ENCODE results near the gene PLCXD3.

Gene PLCXD3

DNA sequence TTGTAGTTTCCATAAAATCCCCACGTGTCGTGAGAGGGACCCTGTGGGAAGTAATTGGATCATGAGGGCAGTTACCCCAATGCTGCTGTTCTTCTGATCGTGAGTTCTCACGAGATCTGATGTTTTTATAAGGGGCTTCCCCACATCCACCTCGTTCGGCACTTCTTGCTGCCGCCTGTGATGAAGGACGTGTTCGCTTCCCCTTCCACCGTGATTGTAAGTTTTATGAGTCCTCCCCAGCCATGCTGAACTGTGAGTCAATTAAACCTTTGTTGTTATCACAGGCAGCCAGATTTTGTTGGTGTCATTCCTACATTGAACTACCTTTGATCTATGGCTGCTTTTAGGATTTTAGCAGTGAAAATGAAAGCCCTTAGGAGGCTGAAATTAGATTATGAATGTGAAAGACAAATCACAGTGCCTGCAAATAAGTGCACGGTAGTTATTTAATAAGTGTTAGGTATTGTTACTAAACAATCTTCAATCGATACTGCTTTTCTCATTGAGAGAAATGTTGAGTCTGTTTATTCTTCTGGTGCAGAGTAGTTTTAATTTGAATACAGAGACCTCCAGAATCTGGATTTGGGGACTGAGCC is 229.1 kb downstream of the PLCXD3 start:
- TF ChIP-seq TOX (CRISPR knock-in tag; IDR thresholded peaks at IDR 0.05; ENCODE audit: borderline replicate concordance) (no peak), ESRRG (CRISPR knock-in tag; IDR thresholded peaks at IDR 0.05) (no peak), ZC3H10 (CRISPR knock-in tag; IDR thresholded peaks at IDR 0.05) (no peak), PPARA (CRISPR knock-in tag; IDR thresholded peaks at IDR 0.05; ENCODE audit: borderline replicate concordance) (no peak), ZNF70 (CRISPR knock-in tag; IDR thresholded peaks at IDR 0.05) (no peak), TCF4 (CRISPR knock-in tag; IDR thresholded peaks at IDR 0.05; ENCODE audit: borderline replicate concordance) (no peak), SNAI2 (CRISPR knock-in tag; IDR thresholded peaks at IDR 0.05) (no peak), CSRNP3 (CRISPR knock-in tag; IDR thresholded peaks at IDR 0.05) (no peak), PATZ1 (CRISPR knock-in tag; IDR thresholded peaks at IDR 0.05; ENCODE audit: borderline replicate concordance) (no peak), ZNF8 (CRISPR knock-in tag; IDR thresholded peaks at IDR 0.05) (no peak), OSR1 (CRISPR knock-in tag; IDR thresholded peaks at IDR 0.05) (no peak), CSDC2 (CRISPR knock-in tag; IDR thresholded peaks at IDR 0.05) (no peak)
- TF ChIP-seq, protein P1, sequence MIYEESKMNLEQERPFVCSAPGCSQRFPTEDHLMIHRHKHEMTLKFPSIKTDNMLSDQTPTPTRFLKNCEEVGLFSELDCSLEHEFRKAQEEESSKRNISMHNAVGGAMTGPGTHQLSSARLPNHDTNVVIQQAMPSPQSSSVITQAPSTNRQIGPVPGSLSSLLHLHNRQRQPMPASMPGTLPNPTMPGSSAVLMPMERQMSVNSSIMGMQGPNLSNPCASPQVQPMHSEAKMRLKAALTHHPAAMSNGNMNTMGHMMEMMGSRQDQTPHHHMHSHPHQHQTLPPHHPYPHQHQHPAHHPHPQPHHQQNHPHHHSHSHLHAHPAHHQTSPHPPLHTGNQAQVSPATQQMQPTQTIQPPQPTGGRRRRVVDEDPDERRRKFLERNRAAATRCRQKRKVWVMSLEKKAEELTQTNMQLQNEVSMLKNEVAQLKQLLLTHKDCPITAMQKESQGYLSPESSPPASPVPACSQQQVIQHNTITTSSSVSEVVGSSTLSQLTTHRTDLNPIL (CRISPR knock-in tag; IDR thresholded peaks at IDR 0.05; ENCODE audit: low read depth), result no peak
- no peak for ATAC-seq

- no peak for TF ChIP-seq TOX (CRISPR knock-in tag; IDR thresholded peaks at IDR 0.05; ENCODE audit: borderline replicate concordance)
- TF ChIP-seq ZFP30 (CRISPR knock-in tag; IDR thresholded peaks at IDR 0.05), result no peak
- TF ChIP-seq RARB (CRISPR knock-in tag; IDR thresholded peaks at IDR 0.05), result no peak
- TF ChIP-seq ISL1 (CRISPR knock-in tag; IDR thresholded peaks at IDR 0.05), result no peak
- no peak for TF ChIP-seq ZFP3 (CRISPR knock-in tag; IDR thresholded peaks at IDR 0.05)
- no peak for TF ChIP-seq PATZ1 (CRISPR knock-in tag; IDR thresholded peaks at IDR 0.05; ENCODE audit: borderline replicate concordance)
- no peak for TF ChIP-seq ARNTL (CRISPR knock-in tag; IDR thresholded peaks at IDR 0.05; ENCODE audit: borderline replicate concordance, low read depth)
- no peak for TF ChIP-seq TSHZ2 (CRISPR knock-in tag; IDR thresholded peaks at IDR 0.05)
- no peak for TF ChIP-seq ZNF8 (CRISPR knock-in tag; IDR thresholded peaks at IDR 0.05)
- TF ChIP-seq, protein P2, sequence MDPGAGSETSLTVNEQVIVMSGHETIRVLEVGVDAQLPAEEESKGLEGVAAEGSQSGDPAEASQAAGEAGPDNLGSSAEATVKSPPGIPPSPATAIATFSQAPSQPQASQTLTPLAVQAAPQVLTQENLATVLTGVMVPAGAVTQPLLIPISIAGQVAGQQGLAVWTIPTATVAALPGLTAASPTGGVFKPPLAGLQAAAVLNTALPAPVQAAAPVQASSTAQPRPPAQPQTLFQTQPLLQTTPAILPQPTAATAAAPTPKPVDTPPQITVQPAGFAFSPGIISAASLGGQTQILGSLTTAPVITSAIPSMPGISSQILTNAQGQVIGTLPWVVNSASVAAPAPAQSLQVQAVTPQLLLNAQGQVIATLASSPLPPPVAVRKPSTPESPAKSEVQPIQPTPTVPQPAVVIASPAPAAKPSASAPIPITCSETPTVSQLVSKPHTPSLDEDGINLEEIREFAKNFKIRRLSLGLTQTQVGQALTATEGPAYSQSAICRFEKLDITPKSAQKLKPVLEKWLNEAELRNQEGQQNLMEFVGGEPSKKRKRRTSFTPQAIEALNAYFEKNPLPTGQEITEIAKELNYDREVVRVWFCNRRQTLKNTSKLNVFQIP (CRISPR knock-in tag; IDR thresholded peaks at IDR 0.05; ENCODE audit: borderline replicate concordance, low read depth), result no peak
- TF ChIP-seq GLIS3 (CRISPR knock-in tag; IDR thresholded peaks at IDR 0.05), result no peak
- TF ChIP-seq ZC3H10 (CRISPR knock-in tag; IDR thresholded peaks at IDR 0.05), result no peak
- TF ChIP-seq SNAI2 (CRISPR knock-in tag; IDR thresholded peaks at IDR 0.05), result no peak
- no peak for TF ChIP-seq PPARA (CRISPR knock-in tag; IDR thresholded peaks at IDR 0.05; ENCODE audit: borderline replicate concordance)
- TF ChIP-seq ZNF70 (CRISPR knock-in tag; IDR thresholded peaks at IDR 0.05), result no peak
- no peak for ATAC-seq
Measured at GRCh38 chr5:41279040-41279439, 231.4 kb downstream of the PLCXD3 start.
